HG03342 (cell line): ENCODE measurements around the gene CACNA1D.
A peak's percentile ranks its signal among the peaks of the same experiment; 100 is the strongest.

Source experiments
- ATAC-seq: cut with Tn5 transposase; IDR thresholded peaks from one replicate; pipeline ENCODE4 v1.9.1; 2021; ENCODE audit warnings: mild to moderate bottlenecking, moderate library complexity; ENCODE audit not compliant: unreplicated experiment

Gene CACNA1D

GRCh38 chr3:53837331-53837730 is 342.9 kb downstream of the CACNA1D start:
- ATAC-seq, result no peak

- ATAC-seq, result no peak
Observed at GRCh38 chr3:53841296-53841695, 346.9 kb downstream of the CACNA1D start.

- ATAC-seq, result no peak
Observed at GRCh38 chr3:53842436-53843194, 348.2 kb downstream of the CACNA1D start.

- peak; percentile 27 for ATAC-seq
Observed at GRCh38 chr3:53843195-53844177, 349.1 kb downstream of the CACNA1D start.

- ATAC-seq, result peak; percentile 3
Observed at GRCh38 chr3:53844262-53845102, 350.1 kb downstream of the CACNA1D start.

GRCh38 chr3:53845103-53845880 is 350.9 kb downstream of the CACNA1D start:
- ATAC-seq, result no peak

- no peak for ATAC-seq
Observed at GRCh38 chr3:53845881-53846133, 351.4 kb downstream of the CACNA1D start.

GRCh38 chr3:53846134-53846850 is 351.9 kb downstream of the CACNA1D start, which contains the start of the genes CHDH and IL17RB:
TSS of gene CHDH (minus strand) at chr3:53846419. CDS start at chr3:53824008, 22,411 bp downstream.
TSS of gene IL17RB (plus strand) at chr3:53846568. CDS start at chr3:53846589, 21 bp downstream.
- ATAC-seq, result peak; percentile 42

- ATAC-seq, result no peak
Observed at GRCh38 chr3:53846851-53847155, 352.4 kb downstream of the CACNA1D start.

- ATAC-seq, result no peak
Observed at GRCh38 chr3:53849916-53850315, 355.5 kb downstream of the CACNA1D start.

GRCh38 chr3:53850895-53851294 is 356.5 kb downstream of the CACNA1D start:
- no peak for ATAC-seq

GRCh38 chr3:53856964-53857363 is 362.6 kb downstream of the CACNA1D start:
- no peak for ATAC-seq

- no peak for ATAC-seq
Observed at GRCh38 chr3:53858096-53858741, 363.8 kb downstream of the CACNA1D start.

- ATAC-seq, result no peak
Observed at GRCh38 chr3:53859178-53859577, 364.8 kb downstream of the CACNA1D start.

- ATAC-seq, result no peak
Observed at GRCh38 chr3:53860196-53860595, 365.8 kb downstream of the CACNA1D start.

GRCh38 chr3:53862241-53862640 is 367.8 kb downstream of the CACNA1D start:
- ATAC-seq, result no peak

- ATAC-seq, result no peak
Observed at GRCh38 chr3:53863145-53863544, 368.7 kb downstream of the CACNA1D start.
